ENCODE results near the gene SLC9A4.

- no peak for TF ChIP-seq POLR2A (IDR thresholded peaks at IDR 0.05; ENCODE audit: low read depth, low read length)
- no peak for TF ChIP-seq CTCF (conservative IDR thresholded peaks at IDR 0.05; ENCODE audit: low read depth, low read length)
- no peak for TF ChIP-seq MAFK (IDR thresholded peaks at IDR 0.05; ENCODE audit: low read depth, low read length)
- TF ChIP-seq FOS (IDR thresholded peaks at IDR 0.05; ENCODE audit: low read depth, low read length) = no peak
- no peak for TF ChIP-seq RCOR1 (IDR thresholded peaks at IDR 0.05; ENCODE audit: insufficient replicate concordance, low read length)
- no peak for TF ChIP-seq CHD1 (IDR thresholded peaks at IDR 0.05; ENCODE audit: low read depth, low read length)
These were observed 38.0 kb downstream of the SLC9A4 start for GRCh38 chr2:102510791-102511575.
